HG03460 (cell line): ENCODE results near the gene PCDH9.
"Not testable (repeated sequence)": the region's sequence is repeated elsewhere in the genome, so short reads cannot be mapped to it uniquely, and the experiment has no call there.

Experiments
- ATAC-seq: cut with Tn5 transposase; IDR thresholded peaks from one replicate; pipeline ENCODE4 v1.9.1; 2021; ENCODE audit not compliant: unreplicated experiment

Gene PCDH9

GRCh38 chr13:66624302-66624701, 605.8 kb downstream of the PCDH9 start:
- ATAC-seq, result no peak

DNA sequence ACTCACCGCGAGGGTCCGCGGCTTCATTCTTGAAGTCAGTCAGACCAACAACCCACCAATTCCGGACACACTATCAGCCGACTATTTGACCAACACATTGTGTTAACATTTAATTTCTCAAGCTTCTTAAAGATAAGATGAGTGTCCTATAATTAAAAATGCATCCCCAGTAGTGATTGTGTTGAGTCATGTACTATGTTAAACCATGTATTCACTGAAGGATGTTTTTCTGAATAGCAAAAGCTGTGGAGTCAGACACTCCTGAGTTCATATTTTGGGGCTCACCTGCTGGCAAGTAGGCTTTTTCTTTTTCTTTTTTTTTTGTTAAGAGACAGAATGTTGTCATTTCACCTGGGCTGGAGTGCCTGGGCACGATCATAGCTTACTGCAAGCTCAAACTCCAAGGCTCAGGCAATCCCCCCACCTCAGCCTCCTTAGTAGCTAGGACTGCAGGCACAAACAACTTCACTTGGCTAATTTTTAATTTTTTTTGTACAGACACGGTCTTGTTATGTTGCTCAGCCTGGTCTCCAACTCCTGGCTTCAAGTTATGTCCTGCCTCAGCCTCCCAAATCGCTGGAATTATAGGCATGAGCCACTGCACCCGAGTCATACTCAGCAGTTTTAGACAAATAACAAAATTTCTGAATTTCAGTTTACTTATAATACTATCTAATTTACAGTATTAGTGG, 606.9 kb downstream of the PCDH9 start:
- ATAC-seq, result no peak

DNA sequence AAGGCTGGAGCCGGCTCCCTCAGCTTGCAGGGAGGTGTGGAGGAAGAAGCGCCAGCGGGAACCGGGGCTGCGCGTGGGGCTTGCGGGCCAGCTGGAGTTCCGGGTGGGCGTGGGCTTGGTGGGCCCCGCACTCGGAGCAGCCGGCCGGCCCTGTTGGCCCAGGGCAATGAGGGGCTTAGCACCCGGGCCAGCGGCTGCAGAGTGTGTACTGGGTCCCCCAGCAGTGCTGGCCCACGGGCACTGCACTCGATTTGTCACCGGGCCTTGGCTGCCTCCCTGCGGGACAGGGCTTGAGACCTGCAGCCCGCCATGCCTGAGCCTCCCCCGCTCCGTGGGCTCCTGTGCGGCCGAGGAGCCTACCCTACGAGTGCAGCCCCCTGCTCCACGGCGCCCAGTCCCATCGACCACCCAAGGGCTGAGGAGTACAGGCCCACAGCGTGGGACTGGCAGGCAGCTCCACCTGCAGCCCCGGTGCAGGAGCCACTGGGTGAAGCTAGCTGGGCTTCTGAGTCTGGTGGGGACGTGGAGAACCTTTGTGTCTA, 608.2 kb downstream of the PCDH9 start:
- ATAC-seq, result not testable (repeated sequence)

- no peak for ATAC-seq
Measured at GRCh38 chr13:66618702-66619101, 611.4 kb downstream of the PCDH9 start.

- ATAC-seq, result no peak
Measured at GRCh38 chr13:66617786-66618185, 612.4 kb downstream of the PCDH9 start.

- no peak for ATAC-seq
Measured at GRCh38 chr13:66612983-66613382, 617.2 kb downstream of the PCDH9 start.

GRCh38 chr13:66586489-66586888, 643.6 kb downstream of the PCDH9 start:
- ATAC-seq, result no peak

GRCh38 chr13:66585669-66586203, 644.4 kb downstream of the PCDH9 start:
- ATAC-seq, result no peak

DNA sequence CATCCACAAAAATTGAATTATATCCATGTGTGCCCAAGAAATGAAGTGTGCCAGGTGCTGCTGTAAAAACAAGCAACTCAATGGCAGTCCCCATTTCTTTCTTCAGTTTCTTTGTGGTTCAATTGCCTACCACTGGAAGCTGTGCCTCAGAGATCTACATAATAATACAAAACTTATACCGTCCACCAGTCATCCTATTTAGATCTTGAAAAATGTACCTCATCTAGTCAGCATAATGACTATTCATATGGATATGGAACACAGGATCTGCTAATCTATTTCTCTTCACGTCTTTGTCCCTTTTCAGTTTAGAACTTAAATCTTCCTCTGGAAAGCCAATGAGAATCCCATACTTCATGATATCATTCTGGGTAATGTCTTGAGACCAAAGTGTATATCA, 648.5 kb downstream of the PCDH9 start:
- no peak for ATAC-seq

- no peak for ATAC-seq
Measured at GRCh38 chr13:66578305-66578704, 651.8 kb downstream of the PCDH9 start.

- no peak for ATAC-seq
Measured at GRCh38 chr13:66577358-66577757, 652.8 kb downstream of the PCDH9 start.

DNA sequence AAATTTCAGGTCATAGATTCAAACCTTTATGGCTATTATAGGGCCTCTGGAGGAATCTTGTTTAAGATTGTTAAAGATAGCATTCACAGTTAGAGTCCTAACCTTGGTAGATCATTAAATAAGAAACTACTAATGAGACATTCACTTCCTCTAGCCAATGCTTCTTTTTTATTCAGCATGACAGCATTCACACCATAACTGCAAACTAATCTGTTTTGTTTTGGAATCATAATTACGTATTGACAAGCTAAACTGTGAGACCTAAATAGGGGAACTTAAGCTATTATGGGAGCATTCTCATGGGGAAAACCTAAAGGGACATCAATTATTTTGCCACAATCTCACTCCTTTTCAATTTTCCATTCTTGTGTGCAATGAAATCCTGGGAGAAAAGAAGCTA, 653.8 kb downstream of the PCDH9 start:
- ATAC-seq, result peak; percentile 58

DNA sequence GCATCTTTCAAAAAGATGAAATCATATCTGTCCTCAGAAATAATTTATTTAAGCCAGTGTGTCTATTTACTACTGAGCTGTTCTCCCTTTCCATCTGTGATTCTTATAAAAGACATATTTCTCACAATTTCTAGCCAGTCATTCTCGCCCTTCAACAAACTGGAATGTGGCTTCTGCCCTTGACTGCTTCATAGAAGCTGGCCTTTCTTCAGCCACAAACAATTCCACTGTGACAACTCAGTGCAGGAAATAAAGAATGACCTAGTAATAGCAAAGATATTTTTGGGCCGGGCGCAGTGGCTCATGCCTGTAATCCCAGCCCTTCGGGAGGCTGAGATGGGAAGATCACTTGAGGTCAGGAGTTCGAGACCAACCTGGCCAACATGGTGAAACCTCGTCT, 655.5 kb downstream of the PCDH9 start:
- ATAC-seq, result no peak

GRCh38 chr13:66567899-66568612, 662.1 kb downstream of the PCDH9 start:
- ATAC-seq, result no peak

- no peak for ATAC-seq
Measured at GRCh38 chr13:66565279-66565678, 664.9 kb downstream of the PCDH9 start.

DNA sequence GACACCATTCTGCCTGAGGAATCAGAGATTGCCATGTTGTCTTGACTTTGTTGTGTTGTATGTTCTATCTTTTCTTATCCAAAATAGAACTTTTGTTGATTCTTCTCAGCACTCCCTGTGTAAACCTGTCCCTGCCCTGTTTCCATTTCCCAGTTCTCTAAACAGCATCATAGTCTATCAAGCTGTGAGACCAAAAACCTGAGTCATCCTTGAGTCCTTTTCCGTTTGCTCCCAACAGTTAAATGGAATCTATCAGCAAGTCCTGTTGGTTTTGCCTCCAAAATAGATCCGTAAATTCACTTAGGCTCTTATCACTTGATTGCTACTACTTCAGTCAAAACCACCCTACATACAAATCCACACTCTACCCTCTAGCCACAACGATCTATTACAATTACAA, 667.1 kb downstream of the PCDH9 start:
- ATAC-seq, result no peak

- no peak for ATAC-seq
Measured at GRCh38 chr13:66562054-66562453, 668.1 kb downstream of the PCDH9 start.

DNA sequence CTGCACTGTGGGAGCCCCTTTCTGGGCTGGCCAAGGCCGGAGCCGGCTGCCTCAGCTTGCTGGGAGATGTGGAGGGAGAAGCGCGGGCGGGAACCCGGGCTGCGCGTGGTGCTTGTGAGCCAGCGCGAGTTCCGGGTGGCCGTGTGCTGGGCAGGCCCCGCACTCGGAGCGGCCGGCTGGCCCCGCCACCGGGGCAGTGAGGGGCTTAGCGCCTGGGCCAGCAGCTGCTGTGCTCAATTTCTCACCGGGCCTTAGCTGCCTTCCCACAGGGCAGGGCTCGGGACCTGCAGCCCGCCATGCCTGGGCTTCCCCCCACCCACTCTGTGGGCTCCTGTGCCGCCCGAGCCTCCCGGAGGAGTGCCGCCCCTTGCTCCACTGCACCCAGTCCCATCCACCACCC, 669.1 kb downstream of the PCDH9 start:
- ATAC-seq, result no peak

DNA sequence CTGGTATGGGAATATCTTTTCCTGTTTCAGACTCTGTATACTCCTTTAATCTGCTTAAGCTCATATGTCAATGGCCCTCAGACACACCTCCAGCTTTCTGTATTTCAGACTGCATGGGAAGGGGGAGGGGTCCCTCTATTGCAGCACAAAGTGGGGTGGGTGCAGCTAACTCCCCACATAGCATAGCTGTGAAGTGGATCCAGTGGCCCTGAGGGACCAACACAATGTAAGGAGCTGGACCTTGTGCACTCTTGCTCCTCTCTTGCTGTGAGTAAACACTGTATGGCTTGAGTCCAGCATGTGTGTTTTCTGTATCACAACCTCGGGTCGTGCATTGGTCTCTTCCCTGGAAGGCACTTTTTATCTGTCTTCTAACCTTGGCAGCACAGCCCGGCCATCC, 669.9 kb downstream of the PCDH9 start:
- ATAC-seq, result no peak

DNA sequence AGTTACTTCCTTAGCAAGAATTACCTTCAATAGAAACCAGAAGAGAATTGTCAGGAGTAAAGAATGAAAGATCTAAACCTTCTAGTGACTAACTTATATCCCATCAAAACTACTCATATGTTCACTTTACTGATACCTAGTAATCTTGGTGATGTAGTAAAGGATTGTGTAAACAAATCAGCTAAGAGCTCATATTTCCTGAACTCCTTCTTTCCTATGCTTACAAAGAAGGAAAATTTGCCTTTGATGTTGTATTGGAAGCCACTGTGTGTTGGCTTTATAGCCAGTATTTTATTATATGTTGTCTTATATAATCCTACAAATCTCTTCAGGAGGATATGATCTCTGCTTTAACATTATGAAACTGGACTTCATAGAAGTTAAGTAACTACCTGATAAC, 671.0 kb downstream of the PCDH9 start:
- no peak for ATAC-seq

- ATAC-seq, result no peak
Measured at GRCh38 chr13:66558506-66558905, 671.6 kb downstream of the PCDH9 start.

GRCh38 chr13:66557357-66557756, 672.8 kb downstream of the PCDH9 start:
- ATAC-seq, result no peak
